Neuronal stem cell (in vitro differentiated cells): ENCODE data around the gene FCRL6. TPM values are rescaled to one million over a fixed set of nuclear protein-coding genes. Genes with fewer than 3 reads are reported as not detected.

Experiments
- DNase-seq: peaks from one replicate; pipeline ENCODE4 v3.0.0-alpha.2; 2013; ENCODE audit warnings: low spot score
- H2AFZ ChIP-seq: one replicate; pipeline ENCODE4 v1.6.1; 2013; ENCODE audit warnings: mild to moderate bottlenecking, low read length, inconsistent platforms
- H2AK5ac ChIP-seq: 2 replicates; pipeline ENCODE4 v1.6.1; 2013; ENCODE audit warnings: low read depth, mild to moderate bottlenecking, inconsistent platforms, low read length, moderate library complexity, mixed read lengths
- H2BK120ac ChIP-seq: 2 replicates; pipeline ENCODE4 v1.6.1; 2013; ENCODE audit warnings: low read depth, mild to moderate bottlenecking, inconsistent platforms, low read length, moderate library complexity, mixed read lengths
- H2BK12ac ChIP-seq: one replicate; pipeline ENCODE4 v1.6.1; 2013; ENCODE audit warnings: low read length, inconsistent platforms
- H2BK15ac ChIP-seq: 2 replicates; pipeline ENCODE4 v1.6.1; 2013; ENCODE audit warnings: mild to moderate bottlenecking, low read length, inconsistent platforms, mixed read lengths
- H2BK5ac ChIP-seq: one replicate; pipeline ENCODE4 v1.6.1; 2013; ENCODE audit warnings: inconsistent platforms, mild to moderate bottlenecking, low read length, moderate library complexity
- H3K14ac ChIP-seq: one replicate; pipeline ENCODE4 v1.6.1; 2013; ENCODE audit warnings: low read length, inconsistent platforms
- H3K18ac ChIP-seq: 2 replicates; pipeline ENCODE4 v1.6.1; 2013; ENCODE audit warnings: low read length, inconsistent platforms
- H3K23ac ChIP-seq: 2 replicates; pipeline ENCODE4 v1.6.1; 2013; ENCODE audit warnings: low read depth, mild to moderate bottlenecking, mixed read lengths, low read length, inconsistent platforms; ENCODE audit not compliant: poor library complexity
- H3K27ac ChIP-seq: replicated peaks from 3 replicates; pipeline ENCODE4 v1.5.1; 2013; ENCODE audit warnings: low read length, inconsistent platforms
- H3K27me3 ChIP-seq, 3 experiments: 2 replicates each; pipeline ENCODE4 v1.6.1; 2013; ENCODE audit warnings: low read length in 3 of 3, mild to moderate bottlenecking in 2 of 3, inconsistent platforms in 1 of 3, low read depth in 1 of 3, mixed read lengths in 1 of 3, moderate library complexity in 1 of 3; ENCODE audit not compliant: control insufficient read depth in 3 of 3, insufficient read depth in 3 of 3
- H3K36me3 ChIP-seq, 2 donors: replicated peaks in 1 of 2; 2 replicates each; pipeline ENCODE4 v1.6.1; 2013; ENCODE audit warnings: low read length in 2 of 2; ENCODE audit not compliant: control insufficient read depth in 2 of 2, insufficient read depth in 2 of 2
- H3K4ac ChIP-seq: 2 replicates; pipeline ENCODE4 v1.6.1; 2013; ENCODE audit warnings: inconsistent platforms, mild to moderate bottlenecking, low read length, moderate library complexity
- H3K4me1 ChIP-seq, 2 donors: 1 replicate in 1 of 2; 2 replicates in 1 of 2; pipeline ENCODE4 v1.6.1; 2013; ENCODE audit warnings: low read length in 2 of 2, low read depth in 1 of 2; ENCODE audit not compliant: control insufficient read depth in 2 of 2, insufficient read depth in 1 of 2
- H3K4me2 ChIP-seq: one replicate; pipeline ENCODE4 v1.6.1; 2013; ENCODE audit warnings: mild to moderate bottlenecking, low read length, inconsistent platforms; ENCODE audit not compliant: insufficient read depth, poor library complexity, severe bottlenecking
- H3K4me3 ChIP-seq, 2 donors: 2 replicates each; pipeline ENCODE4 v1.5.1; 2013; ENCODE audit warnings: low read length in 2 of 2, mild to moderate bottlenecking in 2 of 2, inconsistent platforms in 1 of 2, moderate library complexity in 1 of 2
- H3K79me1 ChIP-seq: one replicate; pipeline ENCODE4 v1.6.1; 2013; ENCODE audit warnings: low read depth, mild to moderate bottlenecking, inconsistent platforms, low read length, moderate library complexity
- H3K9ac ChIP-seq: one replicate; pipeline ENCODE4 v1.6.1; 2013; ENCODE audit warnings: mild to moderate bottlenecking, low read depth, low read length, inconsistent platforms; ENCODE audit not compliant: poor library complexity
- H3K9me3 ChIP-seq, 2 donors: replicated peaks in 1 of 2; 2 replicates each; pipeline versions ENCODE3 to v1.6.1; 2013; ENCODE audit warnings: low read length in 2 of 2, mild to moderate bottlenecking in 2 of 2, inconsistent platforms in 1 of 2, low read depth in 1 of 2, mixed read lengths in 1 of 2, moderate library complexity in 1 of 2; ENCODE audit not compliant: control insufficient read depth in 2 of 2, insufficient read depth in 1 of 2
- H4K8ac ChIP-seq: one replicate; pipeline ENCODE4 v1.6.1; 2013; ENCODE audit warnings: low read depth, mild to moderate bottlenecking, inconsistent platforms, low read length, moderate library complexity
- H4K91ac ChIP-seq: one replicate; pipeline ENCODE4 v1.6.1; 2013; ENCODE audit warnings: low read length, low read depth, mild to moderate bottlenecking, inconsistent platforms; ENCODE audit not compliant: poor library complexity
- WGBS, 2 donors: extraction: QIAGEN DNeasy Blood & Tissue Kit; methylation state at CpG; one replicate each; pipeline ENCODE4 v1.1.7; 2013; ENCODE audit warnings: missing lambda C conversion rate in 2 of 2, mixed read lengths in 1 of 2; ENCODE audit not compliant: insufficient read length in 2 of 2, insufficient replicate concordance in 1 of 2; ENCODE audit errors: extremely low coverage in 2 of 2; 5-methylcytosine and 5-hydroxymethylcytosine counted together
- polyA plus RNA-seq, 2 experiments: library from polyadenylated mRNA; stranded (reverse); fragments of 200-250 nt; gene quantifications; one replicate each; pipeline ENCODE4 v1.2.3, GENCODE V29; 2013

Gene FCRL6
- 0.03 TPM for polyA plus RNA-seq (2013, experiment 1 of 2)
- not detected for polyA plus RNA-seq (2013, experiment 2 of 2)

DNA sequence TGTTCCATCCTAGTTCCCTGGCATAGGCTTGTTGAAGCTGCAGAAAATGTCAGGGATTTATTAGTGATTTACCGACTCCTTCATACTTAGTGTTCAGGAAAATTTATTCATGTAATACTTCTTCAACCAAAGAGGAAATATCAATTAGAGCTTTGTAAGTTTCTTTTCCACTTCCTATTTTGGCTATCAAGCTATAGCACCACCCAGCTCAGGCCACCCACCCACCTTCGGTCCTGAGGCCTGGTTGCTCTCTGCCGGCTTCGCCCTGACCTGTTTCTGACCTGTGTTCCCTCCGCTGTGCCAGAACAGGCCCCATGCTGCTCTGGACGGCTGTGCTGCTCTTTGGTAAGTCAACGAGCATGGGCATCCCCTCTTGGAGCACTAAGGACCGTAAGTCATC is at the start of gene FCRL6:
Gene FCRL6, plus strand, starts transcription at position 250 of the 400 bp plus-strand sequence. Its CDS starts 65 bp downstream, at position 315.
- Histone ChIP-seq H4K8ac (no peak within 1 kb of the TSS), H3K18ac (peak within 1 kb of the TSS; percentile 11), H3K23ac (peak within 1 kb of the TSS; percentile 40), H2BK5ac (no peak within 1 kb of the TSS), H3K4me2 (no peak within 1 kb of the TSS), H3K27me3 (peaks cover 0 to 38% (median 0%) of the 10 kb centered on the region in 3 experiments), H3K9ac (no peak within 1 kb of the TSS), H4K91ac (no peak within 1 kb of the TSS), H3K36me3 (no peaks in the 10 kb centered on the region), H3K4ac (no peak within 1 kb of the TSS), H2AK5ac (no peak within 1 kb of the TSS), H2AFZ (no peak within 1 kb of the TSS), H3K4me1 (no peaks in the 10 kb centered on the region), H3K9me3 (no peaks in the 10 kb centered on the region), H3K14ac (no peak within 1 kb of the TSS), H3K27ac (no peak within 1 kb of the TSS), H3K4me3 (no peak within 1 kb of the TSS), H2BK12ac (no peak within 1 kb of the TSS), H2BK120ac (no peak within 1 kb of the TSS), H3K79me1 (no peaks in the 10 kb centered on the region), H2BK15ac (no peak within 1 kb of the TSS)
- DNase-seq, result no peak
- no CpG with 5 or more reads among the region's 8 CpGs for WGBS, 2 donors

GRCh38 chr1:159753386-159753785 is 48.8 kb upstream of the FCRL6 start:
- Histone ChIP-seq H4K8ac (no peak overlapping the region), H3K4ac (no peak overlapping the region), H3K27me3 (no peaks in the 10 kb centered on the region), H3K4me1 (no peaks in the 10 kb centered on the region), H2BK12ac (no peak overlapping the region), H3K18ac (no peak overlapping the region), H3K36me3 (no peaks in the 10 kb centered on the region), H2BK5ac (no peak overlapping the region), H4K91ac (no peak overlapping the region), H2AFZ (no peak overlapping the region), H3K14ac (no peak overlapping the region), H2BK120ac (no peak overlapping the region), H3K9me3 (peaks cover 0 to 1% of the 10 kb centered on the region in 2 donors), H2BK15ac (no peak overlapping the region), H3K23ac (no peak overlapping the region), H3K9ac (no peak overlapping the region), H3K4me2 (no peak overlapping the region), H2AK5ac (no peak overlapping the region), H3K27ac (no peak overlapping the region), H3K79me1 (no peaks in the 10 kb centered on the region), H3K4me3 (no peak overlapping the region)
- no CpG with 5 or more reads among the region's 4 CpGs for WGBS, 2 donors
- no peak for DNase-seq

- Histone ChIP-seq H3K23ac (no peak overlapping the region), H3K4me1 (no peaks in the 10 kb centered on the region), H2BK15ac (no peak overlapping the region), H3K9me3 (peaks cover 0 to 1% of the 10 kb centered on the region in 2 donors), H2BK5ac (no peak overlapping the region), H3K14ac (no peak overlapping the region), H2AFZ (no peak overlapping the region), H3K4me3 (no peak overlapping the region), H3K4me2 (no peak overlapping the region), H2BK120ac (no peak overlapping the region), H3K18ac (no peak overlapping the region), H3K27ac (no peak overlapping the region), H3K9ac (no peak overlapping the region), H3K27me3 (no peaks in the 10 kb centered on the region), H3K36me3 (no peaks in the 10 kb centered on the region), H2AK5ac (no peak overlapping the region), H3K79me1 (no peaks in the 10 kb centered on the region), H4K8ac (no peak overlapping the region), H2BK12ac (no peak overlapping the region), H4K91ac (no peak overlapping the region), H3K4ac (no peak overlapping the region)
- DNase-seq, result no peak
- no CpG with 5 or more reads among the region's 3 CpGs for WGBS, 2 donors
Observed at GRCh38 chr1:159755451-159756007, 46.6 kb upstream of the FCRL6 start.

DNA sequence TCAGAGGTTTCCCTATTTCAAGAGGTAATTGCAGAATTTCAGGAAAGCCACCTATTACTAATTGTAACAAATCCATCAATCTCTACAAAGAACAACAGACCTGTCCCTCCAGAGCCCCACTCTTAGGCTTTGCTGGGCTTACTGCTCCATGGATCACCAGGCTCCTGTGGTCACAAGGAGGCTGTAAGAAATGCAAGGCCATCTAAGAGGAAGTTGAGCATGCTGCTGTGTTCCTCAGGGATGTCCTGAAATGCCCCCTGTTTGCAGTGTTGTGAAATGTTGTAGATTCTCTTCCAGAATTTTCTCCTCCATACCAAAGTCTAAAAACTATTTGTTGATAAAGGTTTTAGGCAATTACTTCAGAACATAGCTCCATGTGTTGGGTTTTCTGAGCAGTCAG is 45.8 kb upstream of the FCRL6 start:
- Histone ChIP-seq H3K27me3 (no peaks in the 10 kb centered on the region), H3K4me2 (no peak overlapping the region), H2BK5ac (no peak overlapping the region), H2BK12ac (no peak overlapping the region), H2AK5ac (no peak overlapping the region), H3K79me1 (no peaks in the 10 kb centered on the region), H3K23ac (no peak overlapping the region), H3K4me1 (no peaks in the 10 kb centered on the region), H4K8ac (no peak overlapping the region), H3K36me3 (no peaks in the 10 kb centered on the region), H3K4ac (no peak overlapping the region), H3K27ac (no peak overlapping the region), H3K9ac (no peak overlapping the region), H4K91ac (no peak overlapping the region), H3K18ac (no peak overlapping the region), H3K14ac (no peak overlapping the region), H2BK15ac (no peak overlapping the region), H2AFZ (no peak overlapping the region), H3K9me3 (peaks cover 0 to 1% of the 10 kb centered on the region in 2 donors), H2BK120ac (no peak overlapping the region), H3K4me3 (no peak overlapping the region)
- DNase-seq, result no peak
